ENCODE data around the gene POLR2A.

POLR2A gene

GRCh38 chr17:7490144-7490543, 6.0 kb downstream of the POLR2A start:
- no peak for TF ChIP-seq USF1 (IDR thresholded peaks at IDR 0.05)
- no peak for TF ChIP-seq CEBPB (IDR thresholded peaks at IDR 0.05)
- TF ChIP-seq RAD21 (IDR thresholded peaks at IDR 0.05; ENCODE audit: low read depth): no peak
- TF ChIP-seq FOXM1 (IDR thresholded peaks at IDR 0.05; ENCODE audit: borderline replicate concordance, low read depth): no peak
- TF ChIP-seq ZBTB7A (IDR thresholded peaks at IDR 0.05; ENCODE audit: low read depth): no peak
- no peak for TF ChIP-seq EP300 (IDR thresholded peaks at IDR 0.05; ENCODE audit: borderline replicate concordance)
- no peak for TF ChIP-seq CREB1 (IDR thresholded peaks at IDR 0.05; ENCODE audit: low read depth)
- TF ChIP-seq TCF12 (IDR thresholded peaks at IDR 0.05; ENCODE audit: low read depth): no peak
- TF ChIP-seq EGR1 (IDR thresholded peaks at IDR 0.05): no peak
- no peak for TF ChIP-seq REST (IDR thresholded peaks at IDR 0.05; ENCODE audit: low read depth)
- no peak for TF ChIP-seq TEAD4 (IDR thresholded peaks at IDR 0.05)
- TF ChIP-seq YY1 (IDR thresholded peaks at IDR 0.05; ENCODE audit: low read depth): no peak
- no peak for TF ChIP-seq TAF1 (IDR thresholded peaks at IDR 0.05; ENCODE audit: low read depth)
- no peak for TF ChIP-seq MAX (IDR thresholded peaks at IDR 0.05)

GRCh38 chr17:7491583-7491982, 7.4 kb downstream of the POLR2A start:
- TF ChIP-seq RAD21 (IDR thresholded peaks at IDR 0.05; ENCODE audit: low read depth): no peak
- TF ChIP-seq CREB1 (IDR thresholded peaks at IDR 0.05; ENCODE audit: low read depth): no peak
- TF ChIP-seq FOXM1 (IDR thresholded peaks at IDR 0.05; ENCODE audit: borderline replicate concordance, low read depth): no peak
- TF ChIP-seq EP300 (IDR thresholded peaks at IDR 0.05; ENCODE audit: borderline replicate concordance): no peak

- no peak for TF ChIP-seq ZBTB7A (IDR thresholded peaks at IDR 0.05; ENCODE audit: low read depth)
- TF ChIP-seq EGR1 (IDR thresholded peaks at IDR 0.05): no peak
- TF ChIP-seq FOXM1 (IDR thresholded peaks at IDR 0.05; ENCODE audit: borderline replicate concordance, low read depth): no peak
- TF ChIP-seq NFIC (IDR thresholded peaks at IDR 0.05): no peak
These were observed 9.8 kb downstream of the POLR2A start for GRCh38 chr17:7493941-7494340.

GRCh38 chr17:7495906-7496434, 11.8 kb downstream of the POLR2A start:
- no peak for TF ChIP-seq CEBPB (IDR thresholded peaks at IDR 0.05)
- TF ChIP-seq CREB1 (IDR thresholded peaks at IDR 0.05; ENCODE audit: low read depth): no peak
- TF ChIP-seq TEAD4 (IDR thresholded peaks at IDR 0.05): no peak
- TF ChIP-seq YY1 (IDR thresholded peaks at IDR 0.05; ENCODE audit: low read depth): no peak

GRCh38 chr17:7496470-7497183, 12.5 kb downstream of the POLR2A start:
- TF ChIP-seq RAD21 (IDR thresholded peaks at IDR 0.05; ENCODE audit: low read depth) (no peak), MAX (IDR thresholded peaks at IDR 0.05) (no peak), YY1 (IDR thresholded peaks at IDR 0.05; ENCODE audit: low read depth) (no peak), TCF12 (IDR thresholded peaks at IDR 0.05; ENCODE audit: low read depth) (no peak), FOXM1 (IDR thresholded peaks at IDR 0.05; ENCODE audit: borderline replicate concordance, low read depth) (no peak), NFIC (IDR thresholded peaks at IDR 0.05) (no peak), CREB1 (IDR thresholded peaks at IDR 0.05; ENCODE audit: low read depth) (no peak), EGR1 (IDR thresholded peaks at IDR 0.05) (no peak), TEAD4 (IDR thresholded peaks at IDR 0.05) (no peak), TAF1 (IDR thresholded peaks at IDR 0.05; ENCODE audit: low read depth) (no peak), ZBTB7A (IDR thresholded peaks at IDR 0.05; ENCODE audit: low read depth) (no peak), EP300 (IDR thresholded peaks at IDR 0.05; ENCODE audit: borderline replicate concordance) (no peak)

GRCh38 chr17:7497228-7497627, 13.1 kb downstream of the POLR2A start:
- TF ChIP-seq REST (IDR thresholded peaks at IDR 0.05; ENCODE audit: low read depth) (no peak), TAF1 (IDR thresholded peaks at IDR 0.05; ENCODE audit: low read depth) (no peak), NFIC (IDR thresholded peaks at IDR 0.05) (no peak), CREB1 (IDR thresholded peaks at IDR 0.05; ENCODE audit: low read depth) (no peak), EGR1 (IDR thresholded peaks at IDR 0.05) (no peak), TCF12 (IDR thresholded peaks at IDR 0.05; ENCODE audit: low read depth) (no peak), MAX (IDR thresholded peaks at IDR 0.05) (no peak), EP300 (IDR thresholded peaks at IDR 0.05; ENCODE audit: borderline replicate concordance) (no peak), ZBTB7A (IDR thresholded peaks at IDR 0.05; ENCODE audit: low read depth) (no peak), RAD21 (IDR thresholded peaks at IDR 0.05; ENCODE audit: low read depth) (no peak), USF1 (IDR thresholded peaks at IDR 0.05) (no peak)
